GM18951 (cell line): ENCODE results near the gene ANKRD55.
"Not testable (repeated sequence)": the region's sequence is repeated elsewhere in the genome, so short reads cannot be mapped to it uniquely, and the experiment has no call there.

Experiments used
- POLR2A ChIP-seq: IDR thresholded peaks from 4 replicates; pipeline ENCODE4 v1.6.1; 2011; ENCODE audit warnings: mild to moderate bottlenecking; ENCODE audit not compliant: insufficient read length, insufficient read depth; ENCODE audit errors: extremely low read depth
- in situ Hi-C: fragments of 300-500 bp; cut with MboI; formaldehyde crosslinking; loops from one replicate; pipeline ENCODE4 v1.12.0; 2022; ENCODE audit warnings: low sequenced_read_pairs, mixed read lengths, inconsistent platforms; ENCODE audit not compliant: unreplicated experiment

Gene ANKRD55

DNA sequence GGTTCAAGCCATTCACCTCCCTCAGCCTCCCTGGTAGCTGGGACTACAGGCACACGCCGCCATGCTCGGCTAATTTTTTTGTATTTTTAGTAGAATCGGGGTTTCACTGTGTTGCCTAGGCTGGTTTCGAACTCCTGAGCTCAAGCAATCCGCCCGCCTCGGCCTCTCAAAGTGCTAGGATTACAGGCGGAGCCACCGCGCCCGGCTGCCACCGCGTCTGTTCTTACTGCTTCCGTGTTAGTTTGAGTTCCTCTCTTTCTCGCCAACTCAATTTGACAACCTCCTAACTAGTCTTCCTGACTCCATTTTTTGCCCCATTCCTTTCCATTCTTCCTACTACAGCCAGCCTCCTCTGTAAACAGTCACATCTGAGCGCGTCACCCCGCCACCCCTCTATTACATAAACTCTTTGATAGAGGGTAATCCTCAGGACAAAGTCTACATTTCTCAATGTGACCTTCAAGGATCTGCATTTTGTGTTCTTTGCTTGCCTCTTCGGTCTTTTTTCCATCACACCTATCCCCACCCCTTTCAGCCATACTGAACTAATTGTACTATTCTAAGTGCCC, 149.8 kb downstream of the ANKRD55 start:
- in situ Hi-C loops = no loop called here
- no peak for TF ChIP-seq POLR2A

GRCh38 chr5:56081053-56081642, 152.0 kb downstream of the ANKRD55 start:
- in situ Hi-C loops = not testable (repeated sequence)

GRCh38 chr5:56080375-56081052, 152.6 kb downstream of the ANKRD55 start:
- no peak for TF ChIP-seq POLR2A
- in situ Hi-C loops = no loop called here

DNA sequence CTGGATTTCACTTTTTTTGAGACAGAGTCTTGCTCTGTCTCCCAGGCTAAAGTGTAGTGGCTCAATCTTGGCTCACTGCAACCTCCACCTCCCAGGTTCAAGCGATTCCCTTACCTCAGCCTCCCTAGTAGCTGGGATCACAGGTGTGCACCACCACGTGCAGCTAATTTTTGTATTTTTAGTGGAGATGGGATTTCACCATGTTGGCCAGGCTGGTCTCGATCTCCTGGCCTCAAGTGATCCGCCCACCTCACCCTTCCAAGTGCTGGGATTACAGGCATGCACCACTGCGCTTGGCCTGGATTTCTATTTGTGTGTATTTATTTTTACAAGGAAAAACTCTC, 154.0 kb downstream of the ANKRD55 start:
- in situ Hi-C loops = not testable (repeated sequence)

DNA sequence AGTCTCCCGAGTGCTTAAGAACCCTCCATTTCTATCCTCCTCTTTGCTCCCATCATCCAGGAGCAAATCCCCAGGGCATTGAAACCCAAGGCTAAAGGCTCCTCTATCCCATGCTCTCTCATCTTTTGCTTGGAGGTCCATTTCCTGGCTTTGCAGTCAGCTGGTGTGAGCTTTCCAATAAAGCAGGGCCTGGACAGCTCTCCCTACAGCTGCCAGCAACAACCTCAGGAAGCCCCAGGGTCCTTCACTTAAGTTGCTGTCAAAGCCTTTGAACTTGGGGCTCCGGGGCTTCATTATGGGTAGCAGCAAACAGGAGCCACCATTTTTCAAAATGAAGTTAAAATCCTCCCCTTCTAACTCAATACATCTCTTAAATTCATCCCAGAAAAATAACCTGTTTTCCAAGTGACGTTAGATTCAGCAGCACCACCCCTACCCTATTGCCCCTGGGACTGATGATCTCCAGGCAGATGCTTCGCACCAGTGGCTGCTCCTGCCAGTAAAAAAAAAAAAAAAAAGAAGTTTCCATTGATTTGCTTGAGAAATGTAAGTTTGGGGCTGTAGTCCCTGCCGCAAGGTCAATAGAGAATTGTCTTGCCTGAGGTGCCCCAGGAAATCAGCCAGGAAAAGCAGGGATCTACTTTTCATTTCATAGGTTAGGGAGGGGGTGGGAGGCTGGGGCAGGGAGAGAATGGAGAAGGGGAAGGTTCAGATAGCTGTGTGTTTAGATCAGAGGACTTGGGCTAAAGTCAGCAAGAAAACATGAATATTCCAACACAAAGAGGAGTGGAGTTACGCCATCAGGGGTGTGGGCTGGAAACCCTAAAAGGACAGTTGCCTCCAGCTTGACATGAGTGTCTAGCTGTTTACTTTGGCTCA, 154.6 kb downstream of the ANKRD55 start:
- in situ Hi-C loops = no loop called here
- no peak for TF ChIP-seq POLR2A

GRCh38 chr5:56077796-56078233, 155.3 kb downstream of the ANKRD55 start:
- TF ChIP-seq POLR2A = no peak
- in situ Hi-C loops = no loop called here

- in situ Hi-C loops = no loop called here
These were observed 156.6 kb downstream of the ANKRD55 start for GRCh38 chr5:56076486-56076885.

GRCh38 chr5:56075361-56075760, 157.8 kb downstream of the ANKRD55 start:
- TF ChIP-seq POLR2A = no peak
- in situ Hi-C loops = no loop called here

More at GRCh38 chr5:56076486-56076885, 156.6 kb downstream of the ANKRD55 start:
- no peak for TF ChIP-seq POLR2A

- in situ Hi-C loops = no loop called here
- no peak for TF ChIP-seq POLR2A
These were observed 160.0 kb downstream of the ANKRD55 start for GRCh38 chr5:56072863-56073766.

DNA sequence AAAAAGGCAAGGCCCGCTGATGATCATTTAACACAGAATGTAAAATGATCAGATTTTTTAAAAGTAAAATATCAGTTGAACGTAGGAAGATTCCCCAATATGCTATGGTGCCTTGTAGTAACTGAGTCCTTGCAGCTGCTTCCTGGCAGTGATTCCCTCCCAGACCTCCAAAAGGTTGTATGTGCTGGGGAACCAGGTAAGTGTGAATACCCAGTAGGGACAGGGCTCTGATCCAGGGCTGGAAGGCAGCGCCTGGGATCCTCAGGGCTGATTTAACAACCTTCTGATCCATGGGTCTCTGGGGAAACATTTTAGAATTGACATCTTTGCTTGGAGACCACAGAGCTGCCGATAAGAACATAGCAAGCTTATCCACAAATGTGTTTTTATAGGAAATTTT, 161.7 kb downstream of the ANKRD55 start:
- no peak for TF ChIP-seq POLR2A
- in situ Hi-C loops = no loop called here

DNA sequence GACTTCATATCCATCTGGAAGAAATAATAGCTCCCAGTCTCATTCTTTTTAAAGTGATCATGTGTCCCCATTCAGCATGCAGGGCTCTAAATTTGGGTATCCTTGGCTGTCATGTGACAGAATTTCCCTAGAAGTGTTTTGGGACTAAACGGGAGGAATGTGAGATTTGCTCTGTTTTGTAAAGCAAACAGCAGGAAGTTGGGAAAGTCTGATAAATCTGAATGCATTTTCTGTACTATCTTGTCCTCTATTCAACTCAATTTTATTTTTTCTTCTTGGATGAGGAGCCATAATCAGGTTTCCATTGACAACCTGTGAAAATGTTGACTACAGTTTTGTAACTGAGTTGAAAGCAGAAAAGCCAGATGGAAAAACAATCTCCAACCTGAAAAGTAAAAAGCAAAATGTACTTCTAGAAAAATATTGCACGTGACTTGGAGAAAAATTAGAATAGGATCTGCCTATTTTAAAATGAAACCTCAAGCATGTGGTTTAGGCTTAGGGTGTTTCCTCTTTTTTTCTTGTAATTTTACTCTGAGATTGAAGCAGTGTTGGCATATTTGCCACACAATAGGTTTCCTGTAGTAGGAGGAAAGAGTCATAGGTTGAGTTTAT, 162.2 kb downstream of the ANKRD55 start:
- in situ Hi-C loops = no loop called here
- no peak for TF ChIP-seq POLR2A

- in situ Hi-C loops = no loop called here
- TF ChIP-seq POLR2A = no peak
These were observed 163.4 kb downstream of the ANKRD55 start for GRCh38 chr5:56069652-56070226.
